ENCODE data around the gene BMPR2. TPM values are rescaled to one million over a fixed set of nuclear protein-coding genes. Genes with fewer than 3 reads are reported as not detected.
A peak's percentile ranks its signal among the peaks of the same experiment; 100 is the strongest.
"Not testable (repeated sequence)": the region's sequence is repeated elsewhere in the genome, so short reads cannot be mapped to it uniquely, and the experiment has no call there.

The BMPR2 gene
- total RNA-seq, 1 donor from 2014 or later, result 47.8 TPM

DNA sequence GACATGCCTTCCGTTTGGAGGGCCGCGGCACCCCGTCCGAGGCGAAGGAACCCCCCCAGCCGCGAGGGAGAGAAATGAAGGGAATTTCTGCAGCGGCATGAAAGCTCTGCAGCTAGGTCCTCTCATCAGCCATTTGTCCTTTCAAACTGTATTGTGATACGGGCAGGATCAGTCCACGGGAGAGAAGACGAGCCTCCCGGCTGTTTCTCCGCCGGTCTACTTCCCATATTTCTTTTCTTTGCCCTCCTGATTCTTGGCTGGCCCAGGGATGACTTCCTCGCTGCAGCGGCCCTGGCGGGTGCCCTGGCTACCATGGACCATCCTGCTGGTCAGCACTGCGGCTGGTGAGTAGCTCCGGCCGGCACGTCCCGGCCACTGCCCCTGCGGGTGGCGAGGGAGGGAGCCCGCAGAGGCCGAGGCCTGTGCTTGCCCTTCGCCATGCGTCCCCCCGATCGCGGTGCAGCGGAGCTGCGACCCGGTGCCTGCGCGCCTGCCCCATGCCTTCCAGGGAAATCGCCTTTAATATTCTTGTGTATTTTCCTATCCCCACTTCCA is 1.2 kb downstream of the BMPR2 start:
- no peak for TF ChIP-seq CTCF (IDR thresholded peaks at IDR 0.05)
- DNase-seq (ENCODE audit: low spot score in 2 of 2), result peak in 1 of 2 donors; percentile 78
- Histone ChIP-seq H3K4me1 (peaks cover 0 to 20% of the 10 kb centered on the region in 2 donors), H3K4me3 (peak overlapping the region; percentile 97 to 98), H3K9me3 (no peaks in the 10 kb centered on the region), H3K27me3 (no peaks in the 10 kb centered on the region), H3K27ac (peak overlapping the region; percentile 98 to 100), H3K36me3 (no peaks in the 10 kb centered on the region)
- intact Hi-C loops (cut with DNase I), result loop anchor here (2.0 to 10.0 kb wide), 6 partner anchors 52 to 536 kb away; partner anchors contain the start of genes CARF, FAM117B and FZD7

GRCh38 chr2:202378001-202378400 is 1.9 kb downstream of the BMPR2 start:
- intact Hi-C loops (cut with DNase I), result loop anchor here (5.0 to 10.0 kb wide), 3 partner anchors 129 to 343 kb away; partner anchors contain the start of gene FZD7
- no peak for DNase-seq (ENCODE audit: low spot score in 2 of 2)
- Histone ChIP-seq H3K4me1 (peaks cover 0 to 21% of the 10 kb centered on the region in 2 donors), H3K36me3 (no peaks in the 10 kb centered on the region), H3K4me3 (peak overlapping the region; percentile 97 to 98), H3K27ac (peak overlapping the region; percentile 98 to 100), H3K9me3 (no peaks in the 10 kb centered on the region), H3K27me3 (no peaks in the 10 kb centered on the region)
- no peak for TF ChIP-seq CTCF (IDR thresholded peaks at IDR 0.05)

- H3K9me3 ChIP-seq, result no peaks in the 10 kb centered on the region
- DNase-seq (ENCODE audit: low spot score in 2 of 2), result no peak
- intact Hi-C loops (cut with DNase I), result loop anchor here (5.0 to 10.0 kb wide), 3 partner anchors 128 to 344 kb away; partner anchors contain the start of gene FZD7
- peak overlapping the region; percentile 97 to 98 for H3K4me3 ChIP-seq
- H3K27ac ChIP-seq, result peak overlapping the region; percentile 98 to 100
- H3K4me1 ChIP-seq, result peaks cover 0 to 21% of the 10 kb centered on the region in 2 donors
- TF ChIP-seq CTCF (IDR thresholded peaks at IDR 0.05), result no peak
- H3K27me3 ChIP-seq, result no peaks in the 10 kb centered on the region
- H3K36me3 ChIP-seq, result no peaks in the 10 kb centered on the region
Observed at GRCh38 chr2:202378662-202379358, 2.7 kb downstream of the BMPR2 start.

DNA sequence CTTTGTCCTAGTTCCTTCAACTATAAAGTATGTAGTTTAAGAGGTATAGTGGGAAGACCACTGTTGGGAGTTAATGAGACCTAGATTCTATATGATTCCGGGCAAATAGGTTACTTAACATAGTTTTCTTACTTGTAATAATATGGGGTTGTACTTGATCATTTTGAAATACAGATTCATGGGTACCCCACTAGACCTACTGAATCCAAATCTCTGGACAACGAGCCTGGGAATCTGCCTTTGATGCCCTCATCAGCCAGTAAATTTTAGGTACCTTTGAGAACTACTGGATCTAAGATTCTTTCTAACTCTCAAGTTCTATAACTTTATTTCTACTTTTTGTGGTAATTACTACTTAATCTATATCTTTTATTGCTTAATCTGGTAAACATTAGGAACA is 6.6 kb downstream of the BMPR2 start:
- H3K4me3 ChIP-seq, result no peak overlapping the region
- H3K27me3 ChIP-seq, result no peaks in the 10 kb centered on the region
- intact Hi-C loops (cut with DNase I), result no loop called here
- H3K27ac ChIP-seq, result no peak overlapping the region
- no peaks in the 10 kb centered on the region for H3K9me3 ChIP-seq
- H3K36me3 ChIP-seq, result no peaks in the 10 kb centered on the region
- H3K4me1 ChIP-seq, result peaks cover 0 to 46% of the 10 kb centered on the region in 2 donors
- no peak for DNase-seq (ENCODE audit: low spot score in 2 of 2)
- no peak for TF ChIP-seq CTCF (IDR thresholded peaks at IDR 0.05)

GRCh38 chr2:202386495-202386894 is 10.4 kb downstream of the BMPR2 start:
- H3K27ac ChIP-seq, result peak overlapping the region in 1 of 2 donors; percentile 45
- H3K36me3 ChIP-seq; H3K27me3 ChIP-seq; H3K9me3 ChIP-seq; intact Hi-C loops (cut with DNase I); DNase-seq (ENCODE audit: low spot score in 2 of 2): not testable (repeated sequence)
- H3K4me1 ChIP-seq, result peaks cover 0 to 40% of the 10 kb centered on the region in 2 donors
- peak overlapping the region in 1 of 2 donors; percentile 27 for H3K4me3 ChIP-seq

All from ascending aorta (tissue), 2 donors.